ENCODE measurements around the gene OR6Q1.
"Not testable (repeated sequence)": the region's sequence is repeated elsewhere in the genome, so short reads cannot be mapped to it uniquely, and the experiment has no call there.

The OR6Q1 gene, protein sequence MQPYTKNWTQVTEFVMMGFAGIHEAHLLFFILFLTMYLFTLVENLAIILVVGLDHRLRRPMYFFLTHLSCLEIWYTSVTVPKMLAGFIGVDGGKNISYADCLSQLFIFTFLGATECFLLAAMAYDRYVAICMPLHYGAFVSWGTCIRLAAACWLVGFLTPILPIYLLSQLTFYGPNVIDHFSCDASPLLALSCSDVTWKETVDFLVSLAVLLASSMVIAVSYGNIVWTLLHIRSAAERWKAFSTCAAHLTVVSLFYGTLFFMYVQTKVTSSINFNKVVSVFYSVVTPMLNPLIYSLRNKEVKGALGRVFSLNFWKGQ

DNA sequence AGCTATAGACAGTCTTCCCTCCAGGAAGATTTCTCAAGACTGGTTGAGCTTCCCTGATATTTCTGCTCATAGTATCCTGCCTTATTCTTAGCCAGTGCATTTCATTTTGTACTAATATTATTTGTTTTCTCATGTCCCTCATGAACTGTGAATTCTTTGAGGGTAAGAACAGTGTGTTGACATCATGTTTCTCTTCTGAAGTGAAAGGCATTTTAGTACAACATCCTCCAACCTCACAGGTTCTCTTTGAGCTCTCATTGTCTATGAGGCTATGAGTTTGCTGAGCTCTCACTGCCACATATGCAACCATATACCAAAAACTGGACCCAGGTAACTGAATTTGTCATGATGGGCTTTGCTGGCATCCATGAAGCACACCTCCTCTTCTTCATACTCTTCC is at the start of gene OR6Q1:
Gene OR6Q1 (plus strand): TSS at position 301 of the 400 bp plus-strand sequence. CDS start 0 bp downstream, at position 301.
- no peak within 1 kb of the TSS for H3K27ac ChIP-seq
- TF ChIP-seq, protein P1, sequence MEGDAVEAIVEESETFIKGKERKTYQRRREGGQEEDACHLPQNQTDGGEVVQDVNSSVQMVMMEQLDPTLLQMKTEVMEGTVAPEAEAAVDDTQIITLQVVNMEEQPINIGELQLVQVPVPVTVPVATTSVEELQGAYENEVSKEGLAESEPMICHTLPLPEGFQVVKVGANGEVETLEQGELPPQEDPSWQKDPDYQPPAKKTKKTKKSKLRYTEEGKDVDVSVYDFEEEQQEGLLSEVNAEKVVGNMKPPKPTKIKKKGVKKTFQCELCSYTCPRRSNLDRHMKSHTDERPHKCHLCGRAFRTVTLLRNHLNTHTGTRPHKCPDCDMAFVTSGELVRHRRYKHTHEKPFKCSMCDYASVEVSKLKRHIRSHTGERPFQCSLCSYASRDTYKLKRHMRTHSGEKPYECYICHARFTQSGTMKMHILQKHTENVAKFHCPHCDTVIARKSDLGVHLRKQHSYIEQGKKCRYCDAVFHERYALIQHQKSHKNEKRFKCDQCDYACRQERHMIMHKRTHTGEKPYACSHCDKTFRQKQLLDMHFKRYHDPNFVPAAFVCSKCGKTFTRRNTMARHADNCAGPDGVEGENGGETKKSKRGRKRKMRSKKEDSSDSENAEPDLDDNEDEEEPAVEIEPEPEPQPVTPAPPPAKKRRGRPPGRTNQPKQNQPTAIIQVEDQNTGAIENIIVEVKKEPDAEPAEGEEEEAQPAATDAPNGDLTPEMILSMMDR (conservative IDR thresholded peaks at IDR 0.05; ENCODE audit: low read depth), result no peak
- ChIA-PET POLR2A (ENCODE audit: low non-redundant PET) (no interaction called here), CTCF (no interaction called here)
- DNase-seq (ENCODE audit: low spot score), result no peak

DNA sequence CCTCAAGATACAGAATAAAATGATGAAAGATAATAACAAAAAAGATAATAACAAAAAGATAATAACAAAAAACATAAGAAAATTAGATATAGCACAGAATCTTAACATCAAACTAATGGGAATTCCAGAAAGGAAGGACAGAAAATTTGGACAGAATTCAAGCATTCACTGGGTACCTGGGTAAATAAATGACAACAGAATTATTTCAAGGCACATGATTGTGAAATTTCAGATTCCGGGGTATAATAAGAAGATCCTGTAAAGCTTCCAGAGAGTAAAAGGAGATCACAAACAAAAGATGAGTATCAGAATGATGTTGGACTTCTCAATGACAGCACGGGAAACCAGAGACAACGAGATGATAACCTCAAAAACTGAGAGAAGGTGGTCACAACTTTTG is 49.2 kb upstream of the OR6Q1 start:
- no peak overlapping the region for H3K27ac ChIP-seq
- no peak for DNase-seq (ENCODE audit: low spot score)
- ChIA-PET CTCF (no interaction called here), POLR2A (ENCODE audit: low non-redundant PET) (no interaction called here)
- TF ChIP-seq, protein P1 (conservative IDR thresholded peaks at IDR 0.05; ENCODE audit: low read depth), result no peak

DNA sequence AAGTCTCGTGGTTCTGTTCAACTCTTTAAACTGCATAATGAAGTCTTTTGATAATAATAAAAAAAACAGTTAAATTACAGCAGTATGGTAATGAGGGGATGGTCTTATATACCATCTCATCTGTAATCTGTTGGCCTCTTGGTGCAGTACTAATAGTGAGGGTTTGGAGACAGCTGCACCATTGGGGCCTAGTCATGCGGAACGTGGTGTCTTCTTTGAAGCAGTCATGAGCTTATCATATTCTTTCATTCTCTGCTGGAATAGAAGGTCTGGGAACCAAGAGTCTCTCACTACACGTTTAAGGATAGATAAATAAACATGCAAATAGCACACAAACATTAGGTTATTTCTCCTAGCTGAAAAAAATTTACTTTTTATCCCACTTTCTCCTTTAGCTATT is 48.0 kb upstream of the OR6Q1 start:
- no peak overlapping the region for H3K27ac ChIP-seq
- TF ChIP-seq, protein P1 (conservative IDR thresholded peaks at IDR 0.05; ENCODE audit: low read depth), result no peak
- no peak for DNase-seq (ENCODE audit: low spot score)
- ChIA-PET CTCF (interaction anchor here (0.6 kb wide), 1 partner anchor 277 kb away, joined by 3 read pairs; no protein-coding TSS in a partner anchor), POLR2A (ENCODE audit: low non-redundant PET) (no interaction called here)

DNA sequence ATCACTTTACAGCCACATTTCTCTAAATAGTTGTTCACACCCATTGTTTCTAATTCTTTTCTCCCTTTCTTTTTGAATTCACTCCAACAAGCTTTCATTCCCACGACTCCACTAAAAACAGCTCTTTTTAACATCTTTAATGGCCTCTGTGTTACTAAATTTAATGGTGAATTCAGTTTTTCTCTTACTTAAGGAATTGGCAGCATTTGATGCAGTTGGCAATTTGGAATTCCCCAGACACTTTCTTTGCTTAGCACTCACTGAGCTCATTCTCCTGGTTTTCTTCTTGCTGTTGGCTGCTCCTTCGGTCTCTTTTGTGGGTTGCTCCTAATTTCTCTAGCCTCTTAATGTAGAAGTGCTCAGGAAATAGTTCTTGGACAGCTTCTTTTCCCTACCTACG is 47.6 kb upstream of the OR6Q1 start:
- TF ChIP-seq, protein P1 (conservative IDR thresholded peaks at IDR 0.05; ENCODE audit: low read depth), result no peak
- no peak for DNase-seq (ENCODE audit: low spot score)
- CTCF ChIA-PET, result interaction anchor here (0.6 kb wide), 1 partner anchor 276 kb away, joined by 3 read pairs; no protein-coding TSS in a partner anchor
- POLR2A ChIA-PET (ENCODE audit: low non-redundant PET), result no interaction called here
- H3K27ac ChIP-seq, result no peak overlapping the region

DNA sequence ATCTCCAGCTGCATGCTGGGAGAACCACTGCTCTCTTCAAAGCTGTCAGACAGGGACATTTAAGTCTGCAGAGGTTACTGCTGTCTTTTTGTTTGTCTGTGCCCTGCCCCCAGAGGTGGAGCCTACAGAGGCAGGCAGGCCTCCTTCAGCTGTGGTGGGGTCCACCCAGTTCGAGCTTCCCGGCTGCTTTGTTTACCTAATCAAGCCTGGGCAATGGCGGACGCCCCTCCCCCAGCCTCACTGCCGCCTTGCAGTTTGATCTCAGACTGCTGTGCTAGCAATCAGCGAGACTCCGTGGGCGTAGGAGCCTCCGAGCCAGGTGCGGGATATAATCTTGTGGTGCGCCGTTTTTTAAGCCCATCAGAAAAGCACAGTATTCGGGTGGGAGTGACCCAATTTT is 31.2 kb upstream of the OR6Q1 start:
- DNase-seq (ENCODE audit: low spot score); H3K27ac ChIP-seq; CTCF ChIA-PET; POLR2A ChIA-PET (ENCODE audit: low non-redundant PET): not testable (repeated sequence)

DNA sequence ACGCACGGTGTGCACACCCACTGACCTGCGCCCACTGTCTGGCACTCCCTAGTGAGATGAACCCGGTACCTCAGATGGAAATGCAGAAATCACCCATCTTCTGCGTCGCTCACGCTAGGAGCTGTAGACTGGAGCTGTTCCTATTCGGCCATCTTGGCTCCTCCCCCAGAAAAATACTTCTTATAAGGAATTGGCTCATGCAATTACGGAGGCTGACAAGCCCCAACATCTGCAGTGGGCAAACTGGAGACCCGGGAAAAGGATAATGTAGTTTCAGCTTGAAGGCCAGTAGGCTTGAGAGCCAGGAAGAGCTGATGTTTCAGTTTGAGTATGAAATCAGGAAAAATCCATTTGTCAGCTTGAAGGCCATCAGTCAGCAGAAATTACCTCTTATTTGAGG is 30.7 kb upstream of the OR6Q1 start:
- DNase-seq (ENCODE audit: low spot score); H3K27ac ChIP-seq; POLR2A ChIA-PET (ENCODE audit: low non-redundant PET); CTCF ChIA-PET: not testable (repeated sequence)

DNA sequence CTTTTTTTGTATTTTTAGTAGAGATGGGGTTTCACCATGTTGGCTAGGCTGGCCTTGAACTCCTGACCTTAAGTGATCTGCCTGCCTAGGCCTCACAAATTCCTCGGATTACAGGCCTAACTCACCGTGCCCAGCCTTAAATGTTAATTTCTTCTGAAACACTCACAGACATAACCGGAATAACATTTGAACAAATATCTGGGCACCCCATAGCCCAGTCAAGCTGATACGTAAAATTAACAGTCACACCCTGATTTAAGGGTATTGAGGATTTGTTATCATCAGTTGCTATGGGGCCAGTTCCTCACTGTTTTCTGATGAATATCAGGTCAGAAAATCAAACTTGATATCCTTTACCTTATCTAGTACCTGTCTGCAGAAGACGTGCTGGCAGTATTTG is 30.1 kb upstream of the OR6Q1 start:
- ChIA-PET CTCF (no interaction called here), POLR2A (ENCODE audit: low non-redundant PET) (no interaction called here)
- TF ChIP-seq, protein P1 (conservative IDR thresholded peaks at IDR 0.05; ENCODE audit: low read depth), result no peak
- DNase-seq (ENCODE audit: low spot score), result no peak
- no peak overlapping the region for H3K27ac ChIP-seq

Measured in RWPE1 (cell line).